ENCODE results near the gene RREB1.

DNA sequence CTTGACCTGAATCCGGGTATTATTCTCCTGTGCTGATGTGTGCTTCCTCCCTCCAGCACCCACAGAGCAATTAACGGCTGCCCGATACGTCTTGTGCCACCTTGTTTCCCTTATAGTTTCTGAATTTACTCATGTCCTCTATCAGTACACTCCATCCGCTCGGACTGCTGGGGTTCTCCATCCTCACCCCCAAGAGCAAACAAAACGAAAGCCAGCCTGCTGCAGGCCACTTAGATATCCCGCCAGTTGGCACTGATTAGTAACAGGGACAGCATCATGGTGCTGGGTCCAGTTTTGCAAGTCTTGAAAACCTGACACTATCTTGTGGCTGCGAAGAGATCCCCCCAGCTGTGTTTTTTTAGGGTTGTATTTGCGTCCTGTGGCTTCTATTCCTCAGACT lies 133.4 kb downstream of the RREB1 start:
- no peak for TF ChIP-seq POLR2A (IDR thresholded peaks at IDR 0.05)
- TF ChIP-seq, protein P1, sequence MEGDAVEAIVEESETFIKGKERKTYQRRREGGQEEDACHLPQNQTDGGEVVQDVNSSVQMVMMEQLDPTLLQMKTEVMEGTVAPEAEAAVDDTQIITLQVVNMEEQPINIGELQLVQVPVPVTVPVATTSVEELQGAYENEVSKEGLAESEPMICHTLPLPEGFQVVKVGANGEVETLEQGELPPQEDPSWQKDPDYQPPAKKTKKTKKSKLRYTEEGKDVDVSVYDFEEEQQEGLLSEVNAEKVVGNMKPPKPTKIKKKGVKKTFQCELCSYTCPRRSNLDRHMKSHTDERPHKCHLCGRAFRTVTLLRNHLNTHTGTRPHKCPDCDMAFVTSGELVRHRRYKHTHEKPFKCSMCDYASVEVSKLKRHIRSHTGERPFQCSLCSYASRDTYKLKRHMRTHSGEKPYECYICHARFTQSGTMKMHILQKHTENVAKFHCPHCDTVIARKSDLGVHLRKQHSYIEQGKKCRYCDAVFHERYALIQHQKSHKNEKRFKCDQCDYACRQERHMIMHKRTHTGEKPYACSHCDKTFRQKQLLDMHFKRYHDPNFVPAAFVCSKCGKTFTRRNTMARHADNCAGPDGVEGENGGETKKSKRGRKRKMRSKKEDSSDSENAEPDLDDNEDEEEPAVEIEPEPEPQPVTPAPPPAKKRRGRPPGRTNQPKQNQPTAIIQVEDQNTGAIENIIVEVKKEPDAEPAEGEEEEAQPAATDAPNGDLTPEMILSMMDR (IDR thresholded peaks at IDR 0.05) = no peak
- no peak for TF ChIP-seq POLR2AphosphoS5 (IDR thresholded peaks at IDR 0.05)
- TF ChIP-seq EP300 (IDR thresholded peaks at IDR 0.05) = no peak

All from sigmoid colon (tissue), 4 donors.